ENCODE data around the gene FBXO21.
"Not testable (repeated sequence)": the region's sequence is repeated elsewhere in the genome, so short reads cannot be mapped to it uniquely, and the experiment has no call there.

GRCh38 chr12:117192581-117192980 is 2.3 kb upstream of the FBXO21 start:
- TF ChIP-seq, protein P1, sequence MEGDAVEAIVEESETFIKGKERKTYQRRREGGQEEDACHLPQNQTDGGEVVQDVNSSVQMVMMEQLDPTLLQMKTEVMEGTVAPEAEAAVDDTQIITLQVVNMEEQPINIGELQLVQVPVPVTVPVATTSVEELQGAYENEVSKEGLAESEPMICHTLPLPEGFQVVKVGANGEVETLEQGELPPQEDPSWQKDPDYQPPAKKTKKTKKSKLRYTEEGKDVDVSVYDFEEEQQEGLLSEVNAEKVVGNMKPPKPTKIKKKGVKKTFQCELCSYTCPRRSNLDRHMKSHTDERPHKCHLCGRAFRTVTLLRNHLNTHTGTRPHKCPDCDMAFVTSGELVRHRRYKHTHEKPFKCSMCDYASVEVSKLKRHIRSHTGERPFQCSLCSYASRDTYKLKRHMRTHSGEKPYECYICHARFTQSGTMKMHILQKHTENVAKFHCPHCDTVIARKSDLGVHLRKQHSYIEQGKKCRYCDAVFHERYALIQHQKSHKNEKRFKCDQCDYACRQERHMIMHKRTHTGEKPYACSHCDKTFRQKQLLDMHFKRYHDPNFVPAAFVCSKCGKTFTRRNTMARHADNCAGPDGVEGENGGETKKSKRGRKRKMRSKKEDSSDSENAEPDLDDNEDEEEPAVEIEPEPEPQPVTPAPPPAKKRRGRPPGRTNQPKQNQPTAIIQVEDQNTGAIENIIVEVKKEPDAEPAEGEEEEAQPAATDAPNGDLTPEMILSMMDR (conservative IDR thresholded peaks at IDR 0.05; ENCODE audit: low read length) = not testable (repeated sequence)
- TF ChIP-seq EZH2phosphoT487 (IDR thresholded peaks at IDR 0.05; ENCODE audit: borderline replicate concordance, low read depth, low read length) = not testable (repeated sequence)

Measured in OCI-LY7 (cell line).